Chondrocyte (in vitro differentiated cells): Measurements from ENCODE around the gene DOK5. TPM values are rescaled to one million over a fixed set of nuclear protein-coding genes. Genes with fewer than 3 reads are reported as not detected.

ENCODE experiments used
- DNase-seq: peaks from one replicate; pipeline ENCODE4 v3.0.0; 2021; ENCODE audit warnings: mixed read lengths, low spot score
- H3K27ac Mint-ChIP-seq: one replicate; pipeline ENCODE4 v1.8.0; 2021; ENCODE audit warnings: mild to moderate bottlenecking, moderate library complexity, mixed read lengths; ENCODE audit not compliant: unreplicated experiment
- H3K27me3 Mint-ChIP-seq: 2 replicates; pipeline ENCODE4 v1.8.0; 2021; ENCODE audit warnings: low read depth, mixed read lengths
- H3K36me3 Mint-ChIP-seq: 2 replicates; pipeline ENCODE4 v1.8.0; 2021; ENCODE audit warnings: low read depth, mixed read lengths
- H3K4me1 Mint-ChIP-seq: 2 replicates; pipeline ENCODE4 v1.8.0; 2021; ENCODE audit warnings: low read depth, mild to moderate bottlenecking, mixed read lengths
- H3K4me3 Mint-ChIP-seq: one replicate; pipeline ENCODE4 v1.8.0; 2021; ENCODE audit warnings: mild to moderate bottlenecking, moderate library complexity, mixed read lengths; ENCODE audit not compliant: unreplicated experiment
- H3K9me3 Mint-ChIP-seq: 2 replicates; pipeline ENCODE4 v1.8.0; 2021; ENCODE audit warnings: low read depth, mixed read lengths
- total RNA-seq: library from RNA; stranded (reverse); gene quantifications from 3 replicates; pipeline ENCODE4 v1.2.1, GENCODE V29; 2021
- TF ChIP-seq, protein P1 (sequence below): fragments of 200-600 bp; sonication (generic); IDR thresholded peaks from 2 replicates; pipeline ENCODE4 v1.5.0; 2021; ENCODE audit warnings: antibody characterized with exemption, mild to moderate bottlenecking, moderate library complexity

Gene DOK5
- total RNA-seq, 1 donor from 2014 or later = 8.7 TPM

DNA sequence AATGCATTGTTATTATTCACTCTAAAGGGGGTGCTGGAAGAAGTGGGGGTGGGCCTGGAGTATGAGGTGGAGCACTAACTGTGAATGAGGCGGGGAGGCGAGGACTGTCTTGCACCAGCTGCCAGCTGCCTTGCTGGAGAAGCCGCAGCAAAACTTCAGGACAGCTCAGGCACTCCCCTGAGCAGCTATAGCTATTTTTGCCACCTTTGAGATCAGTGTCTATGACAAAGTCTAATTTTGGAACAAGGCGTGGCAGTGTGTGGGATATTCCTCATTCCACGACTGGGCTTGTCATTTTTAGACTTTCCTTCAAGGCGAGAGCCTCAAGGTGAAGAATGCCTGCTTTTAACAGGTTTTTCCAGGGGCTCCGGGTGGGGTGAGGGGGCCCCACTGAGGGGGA, 143.8 kb downstream of the DOK5 start:
- no peak overlapping the region for H3K4me3 Mint-ChIP-seq
- no peaks in the 10 kb centered on the region for H3K9me3 Mint-ChIP-seq
- H3K27ac Mint-ChIP-seq = peak overlapping the region; percentile 66
- H3K27me3 Mint-ChIP-seq = no peaks in the 10 kb centered on the region
- TF ChIP-seq, protein P1, sequence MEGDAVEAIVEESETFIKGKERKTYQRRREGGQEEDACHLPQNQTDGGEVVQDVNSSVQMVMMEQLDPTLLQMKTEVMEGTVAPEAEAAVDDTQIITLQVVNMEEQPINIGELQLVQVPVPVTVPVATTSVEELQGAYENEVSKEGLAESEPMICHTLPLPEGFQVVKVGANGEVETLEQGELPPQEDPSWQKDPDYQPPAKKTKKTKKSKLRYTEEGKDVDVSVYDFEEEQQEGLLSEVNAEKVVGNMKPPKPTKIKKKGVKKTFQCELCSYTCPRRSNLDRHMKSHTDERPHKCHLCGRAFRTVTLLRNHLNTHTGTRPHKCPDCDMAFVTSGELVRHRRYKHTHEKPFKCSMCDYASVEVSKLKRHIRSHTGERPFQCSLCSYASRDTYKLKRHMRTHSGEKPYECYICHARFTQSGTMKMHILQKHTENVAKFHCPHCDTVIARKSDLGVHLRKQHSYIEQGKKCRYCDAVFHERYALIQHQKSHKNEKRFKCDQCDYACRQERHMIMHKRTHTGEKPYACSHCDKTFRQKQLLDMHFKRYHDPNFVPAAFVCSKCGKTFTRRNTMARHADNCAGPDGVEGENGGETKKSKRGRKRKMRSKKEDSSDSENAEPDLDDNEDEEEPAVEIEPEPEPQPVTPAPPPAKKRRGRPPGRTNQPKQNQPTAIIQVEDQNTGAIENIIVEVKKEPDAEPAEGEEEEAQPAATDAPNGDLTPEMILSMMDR = no peak
- peaks cover 19% of the 10 kb centered on the region for H3K4me1 Mint-ChIP-seq
- peaks cover 3% of the 10 kb centered on the region for H3K36me3 Mint-ChIP-seq
- DNase-seq = no peak

DNA sequence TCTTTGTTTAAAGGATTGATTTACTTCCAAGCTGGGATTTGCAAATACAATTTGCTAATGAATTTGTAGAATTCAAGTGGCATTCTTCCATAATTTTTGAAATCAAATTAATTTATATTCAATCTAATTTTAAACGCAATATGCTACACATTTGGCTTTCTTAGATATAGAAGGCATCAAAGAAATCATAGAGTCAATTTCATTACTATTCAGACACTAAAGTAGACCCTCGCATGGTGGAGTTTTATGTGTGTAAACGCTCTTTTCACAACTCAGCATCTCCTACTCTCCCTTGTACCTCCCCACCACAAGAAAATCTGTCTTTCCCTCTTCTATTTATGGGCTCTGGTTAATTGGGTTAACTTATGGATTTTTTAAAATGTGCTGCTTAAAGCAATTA, 144.3 kb downstream of the DOK5 start:
- Mint-ChIP-seq H3K36me3 (peaks cover 3% of the 10 kb centered on the region), H3K4me1 (peaks cover 23% of the 10 kb centered on the region), H3K27ac (peak overlapping the region; percentile 66), H3K9me3 (no peaks in the 10 kb centered on the region), H3K4me3 (no peak overlapping the region), H3K27me3 (no peaks in the 10 kb centered on the region)
- no peak for DNase-seq
- TF ChIP-seq, protein P1 = no peak

DNA sequence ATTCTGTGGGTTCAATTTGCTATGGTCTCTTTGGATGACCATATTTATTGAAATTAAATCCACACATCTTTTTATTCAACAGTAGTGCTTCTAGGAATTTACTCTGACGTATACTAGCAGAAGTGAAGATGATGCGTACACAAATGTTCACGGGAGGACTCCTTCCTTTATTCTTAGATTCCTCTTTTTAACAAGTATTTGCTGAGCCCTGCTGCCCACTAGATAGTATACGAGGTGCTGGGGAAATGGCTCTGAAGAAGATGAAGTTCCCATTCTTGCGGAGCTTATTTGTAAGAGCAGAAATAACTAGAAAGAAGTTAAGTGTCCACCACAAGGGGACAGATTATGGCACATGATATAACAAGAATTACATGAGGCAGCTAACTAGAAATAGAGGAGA, 145.2 kb downstream of the DOK5 start:
- TF ChIP-seq, protein P1 = no peak
- Mint-ChIP-seq H3K9me3 (no peaks in the 10 kb centered on the region), H3K36me3 (peaks cover 3% of the 10 kb centered on the region), H3K4me1 (peaks cover 29% of the 10 kb centered on the region), H3K27ac (no peak overlapping the region), H3K4me3 (no peak overlapping the region), H3K27me3 (no peaks in the 10 kb centered on the region)
- DNase-seq = no peak

DNA sequence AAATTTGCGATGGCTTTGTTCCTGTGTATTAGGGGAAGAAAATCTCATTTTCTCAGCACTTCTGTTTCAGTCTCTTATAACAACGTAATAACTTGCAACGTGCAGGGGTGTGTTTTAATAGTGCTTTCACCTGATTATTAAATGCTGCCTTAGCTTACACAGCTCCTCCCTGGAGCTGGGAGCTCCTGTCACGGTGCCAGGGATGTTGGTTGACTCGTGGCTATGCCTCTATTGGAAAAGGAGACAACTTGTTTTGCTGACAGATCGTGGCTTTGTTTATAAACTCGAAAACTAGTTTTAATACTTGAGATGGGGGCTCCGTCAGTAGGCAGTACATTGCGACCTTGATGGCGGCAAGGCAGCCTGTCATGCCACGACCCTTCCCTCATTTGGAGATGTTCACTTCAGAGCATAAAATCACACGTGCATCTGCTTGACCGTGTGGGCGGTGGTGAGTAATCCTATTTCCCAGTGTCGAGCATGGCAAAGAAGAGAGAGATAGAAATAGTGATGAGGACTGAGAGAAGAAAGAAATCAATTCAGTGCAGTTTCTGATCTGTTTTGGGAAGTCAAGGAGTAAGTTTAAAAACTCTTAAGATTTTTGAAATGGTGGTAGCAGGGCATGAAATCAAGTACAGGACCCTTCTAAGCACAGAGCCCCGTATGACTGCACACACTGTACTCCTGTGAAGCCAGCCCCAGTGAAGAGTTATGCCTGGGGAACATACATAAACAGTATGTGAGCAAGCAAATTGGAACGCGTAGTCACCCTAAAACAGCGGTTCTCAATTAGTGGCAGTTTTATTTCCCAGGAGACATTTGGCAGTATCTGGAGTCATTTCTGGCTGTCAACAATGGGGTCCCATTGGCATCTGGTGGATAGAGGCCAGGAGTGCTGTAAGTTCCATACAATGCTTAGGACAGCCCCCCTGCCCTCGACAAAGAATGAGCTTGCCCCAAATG, 147.2 kb downstream of the DOK5 start:
- H3K27ac Mint-ChIP-seq = no peak overlapping the region
- TF ChIP-seq, protein P1 = no peak
- DNase-seq = no peak
- H3K36me3 Mint-ChIP-seq = no peaks in the 10 kb centered on the region
- peaks cover 29% of the 10 kb centered on the region for H3K4me1 Mint-ChIP-seq
- H3K27me3 Mint-ChIP-seq = no peaks in the 10 kb centered on the region
- no peaks in the 10 kb centered on the region for H3K9me3 Mint-ChIP-seq
- no peak overlapping the region for H3K4me3 Mint-ChIP-seq

DNA sequence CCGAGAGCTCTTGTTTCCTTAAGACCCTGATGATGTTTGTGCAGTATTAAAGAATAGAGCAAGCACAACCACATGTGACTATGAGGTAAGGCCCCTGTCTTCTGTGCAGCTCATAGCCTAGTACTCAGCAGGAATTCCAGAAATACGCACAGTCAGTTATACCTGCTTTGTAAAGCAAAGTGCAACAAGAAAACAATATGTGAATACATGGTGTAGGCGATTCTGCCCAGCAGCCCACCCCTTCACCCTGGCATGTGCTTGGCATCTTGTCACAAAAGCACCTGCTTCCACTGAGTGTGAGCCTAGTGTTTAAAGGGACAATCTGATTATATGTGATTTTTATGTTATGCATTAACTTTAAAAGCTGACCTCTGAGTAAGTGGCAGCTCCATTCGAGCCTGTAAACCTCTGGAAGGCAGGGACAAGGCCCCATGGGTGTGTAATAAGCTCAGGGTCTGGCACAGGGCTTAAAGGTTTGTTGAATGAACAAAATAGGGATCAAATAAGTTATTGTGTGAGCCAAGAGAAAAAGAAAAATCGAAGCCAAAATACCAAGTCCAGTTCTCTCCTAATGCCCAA, 148.7 kb downstream of the DOK5 start:
- no peak for DNase-seq
- TF ChIP-seq, protein P1 = no peak
- Mint-ChIP-seq H3K4me3 (no peak overlapping the region), H3K9me3 (no peaks in the 10 kb centered on the region), H3K27me3 (no peaks in the 10 kb centered on the region), H3K36me3 (no peaks in the 10 kb centered on the region), H3K27ac (no peak overlapping the region), H3K4me1 (peaks cover 34% of the 10 kb centered on the region)
